ENCODE results near the gene ZP1.

- no peak for TF ChIP-seq POLR2A (IDR thresholded peaks at IDR 0.05; ENCODE audit: low read depth, low read length)
- TF ChIP-seq POLR2AphosphoS5 (IDR thresholded peaks at IDR 0.05; ENCODE audit: low read depth, low read length) = no peak
These were observed 32.4 kb upstream of the ZP1 start for GRCh38 chr11:60834742-60835533.
